ENCODE data around the gene ZBTB12.
"Not testable (repeated sequence)": the region's sequence is repeated elsewhere in the genome, so short reads cannot be mapped to it uniquely, and the experiment has no call there.

ZBTB12 gene

GRCh38 chr6:31859923-31860322 is 42.0 kb downstream of the ZBTB12 start:
- Histone ChIP-seq H3K4me1 (peaks cover 12% of the 10 kb centered on the region), H3K4me2 (ENCODE audit: low read length) (no peak overlapping the region), H3K27me3 (ENCODE audit: control insufficient read depth, insufficient read depth, low read length) (no peaks in the 10 kb centered on the region), H3K79me2 (peaks cover 2% of the 10 kb centered on the region), H3K27ac (no peak overlapping the region), H3K9ac (no peak overlapping the region), H3K9me3 (ENCODE audit: control insufficient read depth, low read length) (no peaks in the 10 kb centered on the region), H3K4me3 (ENCODE audit: low read depth, low read length) (no peak overlapping the region), H3K36me3 (ENCODE audit: control insufficient read depth, insufficient read depth, low read length) (no peaks in the 10 kb centered on the region), H2AFZ (no peak overlapping the region)
- no peak for TF ChIP-seq CTCF (IDR thresholded peaks at IDR 0.05)

GRCh38 chr6:31858707-31859106 is 43.2 kb downstream of the ZBTB12 start:
- no peak overlapping the region for H3K4me2 ChIP-seq (ENCODE audit: low read length)
- no peak overlapping the region for H3K4me3 ChIP-seq (ENCODE audit: low read depth, low read length)
- no peak overlapping the region for H3K9ac ChIP-seq
- H3K36me3 ChIP-seq (ENCODE audit: control insufficient read depth, insufficient read depth, low read length), result no peaks in the 10 kb centered on the region
- H3K4me1 ChIP-seq, result peaks cover 5% of the 10 kb centered on the region
- peaks cover 2% of the 10 kb centered on the region for H3K79me2 ChIP-seq
- TF ChIP-seq CTCF (IDR thresholded peaks at IDR 0.05), result no peak
- no peaks in the 10 kb centered on the region for H3K9me3 ChIP-seq (ENCODE audit: control insufficient read depth, low read length)
- no peak overlapping the region for H3K27ac ChIP-seq
- no peak overlapping the region for H2AFZ ChIP-seq
- no peaks in the 10 kb centered on the region for H3K27me3 ChIP-seq (ENCODE audit: control insufficient read depth, insufficient read depth, low read length)

- H3K27ac ChIP-seq; H3K9ac ChIP-seq; H3K4me3 ChIP-seq (ENCODE audit: low read depth, low read length); H3K9me3 ChIP-seq (ENCODE audit: control insufficient read depth, low read length); H3K79me2 ChIP-seq; H3K4me2 ChIP-seq (ENCODE audit: low read length); H3K36me3 ChIP-seq (ENCODE audit: control insufficient read depth, insufficient read depth, low read length); H3K4me1 ChIP-seq; H2AFZ ChIP-seq; H3K27me3 ChIP-seq (ENCODE audit: control insufficient read depth, insufficient read depth, low read length): not testable (repeated sequence)
These were observed 44.1 kb downstream of the ZBTB12 start for GRCh38 chr6:31857774-31858173.

GRCh38 chr6:31851980-31852718 is 49.7 kb downstream of the ZBTB12 start:
- H3K27me3 ChIP-seq (ENCODE audit: control insufficient read depth, insufficient read depth, low read length); H2AFZ ChIP-seq; H3K4me3 ChIP-seq (ENCODE audit: low read depth, low read length); H3K79me2 ChIP-seq; H3K27ac ChIP-seq; H3K9me3 ChIP-seq (ENCODE audit: control insufficient read depth, low read length); H3K4me2 ChIP-seq (ENCODE audit: low read length); H3K36me3 ChIP-seq (ENCODE audit: control insufficient read depth, insufficient read depth, low read length); H3K9ac ChIP-seq; H3K4me1 ChIP-seq: not testable (repeated sequence)

- Histone ChIP-seq H3K4me3 (ENCODE audit: low read depth, low read length) (no peak overlapping the region), H3K9ac (no peak overlapping the region), H3K4me1 (no peaks in the 10 kb centered on the region), H3K79me2 (no peaks in the 10 kb centered on the region), H3K9me3 (ENCODE audit: control insufficient read depth, low read length) (no peaks in the 10 kb centered on the region), H2AFZ (no peak overlapping the region), H3K36me3 (ENCODE audit: control insufficient read depth, insufficient read depth, low read length) (no peaks in the 10 kb centered on the region), H3K27me3 (ENCODE audit: control insufficient read depth, insufficient read depth, low read length) (no peaks in the 10 kb centered on the region), H3K27ac (no peak overlapping the region), H3K4me2 (ENCODE audit: low read length) (no peak overlapping the region)
- no peak for TF ChIP-seq CTCF (IDR thresholded peaks at IDR 0.05)
These were observed 50.4 kb downstream of the ZBTB12 start for GRCh38 chr6:31851485-31851832.

All from parathyroid adenoma (tissue), 2 donors.